H9 (cell line): ENCODE data around the gene DTNB. TPM values are rescaled to one million over a fixed set of nuclear protein-coding genes. Genes with fewer than 3 reads are reported as not detected.

Experiments
- DNase-seq: peaks from one replicate; pipeline ENCODE4 v3.0.0-alpha.2; 2017
- H2AFZ ChIP-seq: one replicate; pipeline ENCODE4 v1.6.1; 2013; ENCODE audit warnings: mild to moderate bottlenecking, low read length, control low read depth, moderate library complexity
- H2AK5ac ChIP-seq: 2 replicates; pipeline ENCODE4 v1.6.1; 2013; ENCODE audit warnings: low read length, control low read depth, mixed read lengths; ENCODE audit not compliant: insufficient read length
- H2BK120ac ChIP-seq: one replicate; pipeline ENCODE4 v1.6.1; 2013; ENCODE audit warnings: low read depth, mild to moderate bottlenecking, low read length, control low read depth, inconsistent platforms; ENCODE audit not compliant: poor library complexity, severe bottlenecking
- H2BK12ac ChIP-seq: 2 replicates; pipeline ENCODE4 v1.6.1; 2013; ENCODE audit warnings: low read length, control low read depth, mixed read lengths, low read depth; ENCODE audit not compliant: insufficient read length
- H2BK15ac ChIP-seq: 2 replicates; pipeline ENCODE4 v1.6.1; 2013; ENCODE audit warnings: low read depth, low read length, control low read depth
- H2BK20ac ChIP-seq: one replicate; pipeline ENCODE4 v1.6.1; 2013; ENCODE audit warnings: low read depth, mild to moderate bottlenecking, low read length, control low read depth, inconsistent platforms; ENCODE audit not compliant: poor library complexity, severe bottlenecking
- H2BK5ac ChIP-seq: 2 replicates; pipeline ENCODE4 v1.6.1; 2013; ENCODE audit warnings: low read length, control low read depth, mixed read lengths; ENCODE audit not compliant: insufficient read length
- H3K14ac ChIP-seq: 2 replicates; pipeline ENCODE4 v1.6.1; 2013; ENCODE audit warnings: low read length, control low read depth; ENCODE audit not compliant: insufficient read depth
- H3K18ac ChIP-seq: 2 replicates; pipeline ENCODE4 v1.6.1; 2013; ENCODE audit warnings: low read depth, mild to moderate bottlenecking, mixed read lengths, low read length, control low read depth; ENCODE audit not compliant: insufficient read length
- H3K23ac ChIP-seq: 2 replicates; pipeline ENCODE4 v1.6.1; 2013; ENCODE audit warnings: low read length, control low read depth, mixed read lengths, low read depth; ENCODE audit not compliant: insufficient read length
- H3K23me2 ChIP-seq: 2 replicates; pipeline ENCODE4 v1.6.1; 2013; ENCODE audit warnings: low read depth, mild to moderate bottlenecking, mixed read lengths, low read length, control low read depth; ENCODE audit not compliant: insufficient read length, poor library complexity, severe bottlenecking
- H3K27ac ChIP-seq: 2 replicates; pipeline ENCODE4 v1.5.1; 2013; ENCODE audit warnings: low read length, control low read depth, mixed read lengths, low read depth; ENCODE audit not compliant: insufficient read length
- H3K27me3 ChIP-seq: 2 replicates; pipeline ENCODE4 v1.6.1; 2013; ENCODE audit warnings: low read length, control low read depth, inconsistent platforms; ENCODE audit not compliant: insufficient read depth
- H3K4ac ChIP-seq: 2 replicates; pipeline ENCODE4 v1.6.1; 2013; ENCODE audit warnings: low read depth, mild to moderate bottlenecking, control low read depth, inconsistent platforms, low read length, moderate library complexity
- H3K4me1 ChIP-seq: 2 replicates; pipeline ENCODE4 v1.6.1; 2013; ENCODE audit warnings: low read length, control low read depth, inconsistent platforms; ENCODE audit not compliant: insufficient read depth
- H3K4me2 ChIP-seq: 2 replicates; pipeline ENCODE4 v1.6.1; 2013; ENCODE audit warnings: low read length, control low read depth, mixed read lengths; ENCODE audit not compliant: insufficient read length, insufficient read depth
- H3K56ac ChIP-seq: 2 replicates; pipeline ENCODE4 v1.6.1; 2013; ENCODE audit warnings: low read depth, mild to moderate bottlenecking, mixed read lengths, low read length, control low read depth; ENCODE audit not compliant: insufficient read length
- H3K79me1 ChIP-seq: 2 replicates; pipeline ENCODE4 v1.6.1; 2013; ENCODE audit warnings: low read depth, mild to moderate bottlenecking, moderate library complexity, low read length, control low read depth, inconsistent platforms; ENCODE audit not compliant: insufficient read depth, poor library complexity, severe bottlenecking
- H3K79me2 ChIP-seq: 2 replicates; pipeline ENCODE4 v1.6.1; 2013; ENCODE audit warnings: low read length, control low read depth, inconsistent platforms; ENCODE audit not compliant: insufficient read depth
- H3K9ac ChIP-seq: 2 replicates; pipeline ENCODE4 v1.6.1; 2013; ENCODE audit warnings: low read length, control low read depth, mixed read lengths; ENCODE audit not compliant: insufficient read length; ENCODE audit errors: extremely low read depth
- H3K9me3 ChIP-seq: one replicate; pipeline ENCODE4 v1.6.1; 2013; ENCODE audit warnings: low read depth, low read length, inconsistent platforms; ENCODE audit not compliant: control insufficient read depth
- H3T11ph ChIP-seq: one replicate; pipeline ENCODE4 v1.6.1; 2013; ENCODE audit warnings: mild to moderate bottlenecking, low read length, control low read depth, inconsistent platforms
- H4K20me1 ChIP-seq: one replicate; pipeline ENCODE4 v1.6.1; 2013; ENCODE audit not compliant: control insufficient read depth, insufficient read length, insufficient read depth
- H4K5ac ChIP-seq: 2 replicates; pipeline ENCODE4 v1.6.1; 2013; ENCODE audit warnings: low read depth, mild to moderate bottlenecking, mixed read lengths, low read length, control low read depth; ENCODE audit not compliant: insufficient read length
- H4K8ac ChIP-seq: replicated peaks from 2 replicates; pipeline ENCODE4 v1.6.1; 2013; ENCODE audit warnings: low read length, control low read depth, mixed read lengths, low read depth; ENCODE audit not compliant: insufficient read length
- H4K91ac ChIP-seq: 2 replicates; pipeline ENCODE4 v1.6.1; 2013; ENCODE audit warnings: low read depth, mild to moderate bottlenecking, moderate library complexity, mixed read lengths, low read length, control low read depth; ENCODE audit not compliant: insufficient read length
- H3K27ac Mint-ChIP-seq, 3 experiments: 2 replicates in 2 of 3; 3 replicates in 1 of 3; pipeline ENCODE4 v1.8.0; 2020 to 2021; ENCODE audit warnings: mixed read lengths in 3 of 3, mild to moderate bottlenecking in 1 of 3, moderate library complexity in 1 of 3
- H3K27me3 Mint-ChIP-seq: 2 replicates; pipeline ENCODE4 v1.8.0; 2021; ENCODE audit warnings: low read depth, mild to moderate bottlenecking, moderate library complexity, mixed read lengths
- H3K36me3 Mint-ChIP-seq, 3 experiments: 2 replicates in 2 of 3; 3 replicates in 1 of 3; pipeline ENCODE4 v1.8.0; 2020 to 2021; ENCODE audit warnings: low read depth in 3 of 3, mixed read lengths in 3 of 3; ENCODE audit not compliant: insufficient read depth in 1 of 3
- H3K4me1 Mint-ChIP-seq, 2 experiments: 2 replicates each; pipeline ENCODE4 v1.8.0; 2020; ENCODE audit warnings: mixed read lengths in 2 of 2
- H3K4me3 Mint-ChIP-seq, 2 experiments: 2 replicates in 1 of 2; 3 replicates in 1 of 2; pipeline ENCODE4 v1.8.0; 2020 to 2021; ENCODE audit warnings: mild to moderate bottlenecking in 2 of 2, mixed read lengths in 2 of 2, moderate library complexity in 1 of 2
- H3K9me3 Mint-ChIP-seq, 2 experiments: 2 replicates in 1 of 2; 3 replicates in 1 of 2; pipeline ENCODE4 v1.8.0; 2020; ENCODE audit warnings: mild to moderate bottlenecking in 2 of 2, mixed read lengths in 2 of 2, moderate library complexity in 1 of 2
- CTCF ChIP-seq: fragments of 200-600 bp; sonication (generic); conservative IDR thresholded peaks from 3 replicates; pipeline ENCODE4 v1.8.0; 2021; ENCODE audit warnings: antibody characterized with exemption, mild to moderate bottlenecking
- WGBS: extraction: QIAGEN DNeasy Blood & Tissue Kit; methylation state at CpG from one replicate; pipeline ENCODE4 v1.1.7; 2013; ENCODE audit warnings: missing lambda C conversion rate, low lambda C conversion rate, mixed read lengths; ENCODE audit not compliant: insufficient read length; ENCODE audit errors: extremely low coverage; 5-methylcytosine and 5-hydroxymethylcytosine counted together
- total RNA-seq: library from RNA; stranded (reverse); gene quantifications from 2 replicates; pipeline ENCODE4 v1.2.1, GENCODE V29; 2021

The DTNB gene
- total RNA-seq, 1 experiment from 2014 or later = 26.7 TPM

DNA sequence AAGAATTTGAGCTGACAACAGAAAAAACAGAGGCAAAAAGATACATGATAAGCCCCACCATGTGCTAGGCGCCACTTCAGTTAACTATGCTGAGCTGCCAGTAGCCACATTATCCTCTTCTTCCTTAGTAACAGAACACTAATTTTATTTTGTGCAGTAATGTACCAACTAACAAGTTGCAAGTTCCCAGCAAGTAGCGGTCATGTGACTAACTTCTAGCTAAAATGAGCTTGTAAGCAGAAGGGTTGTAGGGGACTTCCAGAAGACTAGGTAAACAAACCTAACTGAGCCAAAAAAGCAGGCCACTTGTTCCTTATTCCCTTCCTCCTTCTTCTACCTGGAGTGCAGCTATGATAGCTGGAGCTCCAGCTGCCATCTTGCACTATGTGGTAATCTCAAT lies 75.5 kb downstream of the DTNB start:
- no peak overlapping the region for H2BK120ac ChIP-seq
- H4K20me1 ChIP-seq = no peaks in the 10 kb centered on the region
- H4K8ac ChIP-seq = no peak overlapping the region
- H3K4me1 ChIP-seq = peaks cover 4% of the 10 kb centered on the region; the same call in 1 of the 2 replicates
- no peak overlapping the region for H2BK5ac ChIP-seq
- no peak overlapping the region for H2AFZ ChIP-seq
- no peak overlapping the region for H4K91ac ChIP-seq
- H3K27ac ChIP-seq = no peak overlapping the region
- Mint-ChIP-seq H3K36me3 (peaks cover 0 to 10% (median 2%) of the 10 kb centered on the region in 3 experiments; a peak in 2 of 7 replicates), H3K4me1 (peaks cover 12 to 15% of the 10 kb centered on the region in 2 experiments), H3K9me3 (no peaks in the 10 kb centered on the region), H3K27me3 (no peaks in the 10 kb centered on the region), H3K4me3 (no peak overlapping the region), H3K27ac (no peak overlapping the region)
- H3K9me3 ChIP-seq = no peaks in the 10 kb centered on the region
- DNase-seq = no peak
- no peaks in the 10 kb centered on the region for H3K79me2 ChIP-seq
- H3K18ac ChIP-seq = no peak overlapping the region
- no peak overlapping the region for H3T11ph ChIP-seq
- no peak overlapping the region for H3K4ac ChIP-seq
- TF ChIP-seq CTCF = no peak
- H3K23ac ChIP-seq = no peak overlapping the region
- no peak overlapping the region for H3K4me2 ChIP-seq
- H4K5ac ChIP-seq = no peak overlapping the region
- H3K27me3 ChIP-seq = no peaks in the 10 kb centered on the region
- H2BK12ac ChIP-seq = no peak overlapping the region
- no peak overlapping the region for H3K14ac ChIP-seq
- no peak overlapping the region for H3K9ac ChIP-seq
- H2BK15ac ChIP-seq = no peak overlapping the region
- H2AK5ac ChIP-seq = no peak overlapping the region
- H3K23me2 ChIP-seq = no peaks in the 10 kb centered on the region
- H3K56ac ChIP-seq = no peak overlapping the region
- no peaks in the 10 kb centered on the region for H3K79me1 ChIP-seq
- H2BK20ac ChIP-seq = no peak overlapping the region
- no CpG with 5 or more reads among the region's 2 CpGs for WGBS
